Measurements from ENCODE around the gene GLB1L2.

GLB1L2 gene

GRCh38 chr11:134363592-134363991 lies 31.8 kb downstream of the GLB1L2 start:
- no peak overlapping the region for H3K9ac ChIP-seq (ENCODE audit: low read depth, low read length)
- no peak overlapping the region for H3K4me2 ChIP-seq (ENCODE audit: low read length)
- no peak overlapping the region for H3K4me3 ChIP-seq (ENCODE audit: low read length)
- H3K4me1 ChIP-seq (ENCODE audit: control insufficient read depth, insufficient read depth, low read length), result no peaks in the 10 kb centered on the region
- no peaks in the 10 kb centered on the region for H3K27me3 ChIP-seq (ENCODE audit: control insufficient read depth, insufficient read depth, low read length)
- H3K9me3 ChIP-seq (replicated peaks; ENCODE audit: low read length), result peaks cover 7% of the 10 kb centered on the region
- H3K36me3 ChIP-seq (ENCODE audit: insufficient read depth, low read length), result no peaks in the 10 kb centered on the region

- no peaks in the 10 kb centered on the region for H3K36me3 ChIP-seq (ENCODE audit: insufficient read depth, low read length)
- peaks cover 7% of the 10 kb centered on the region for H3K9me3 ChIP-seq (replicated peaks; ENCODE audit: low read length)
- no peaks in the 10 kb centered on the region for H3K27me3 ChIP-seq (ENCODE audit: control insufficient read depth, insufficient read depth, low read length)
- H3K4me3 ChIP-seq (ENCODE audit: low read length), result no peak overlapping the region
- H3K4me1 ChIP-seq (ENCODE audit: control insufficient read depth, insufficient read depth, low read length), result no peaks in the 10 kb centered on the region
- H3K9ac ChIP-seq (ENCODE audit: low read depth, low read length), result no peak overlapping the region
- no peak overlapping the region for H3K4me2 ChIP-seq (ENCODE audit: low read length)
Measured at GRCh38 chr11:134364261-134364660, 32.5 kb downstream of the GLB1L2 start.

- Histone ChIP-seq H3K4me2 (ENCODE audit: low read length) (no peak overlapping the region), H3K9me3 (replicated peaks; ENCODE audit: low read length) (peaks cover 10% of the 10 kb centered on the region), H3K4me1 (ENCODE audit: control insufficient read depth, insufficient read depth, low read length) (no peaks in the 10 kb centered on the region), H3K4me3 (ENCODE audit: low read length) (no peak overlapping the region), H3K9ac (ENCODE audit: low read depth, low read length) (no peak overlapping the region), H3K27me3 (ENCODE audit: control insufficient read depth, insufficient read depth, low read length) (no peaks in the 10 kb centered on the region), H3K36me3 (ENCODE audit: insufficient read depth, low read length) (no peaks in the 10 kb centered on the region)
Measured at GRCh38 chr11:134365011-134365925, 33.5 kb downstream of the GLB1L2 start.

GRCh38 chr11:134366254-134366653 lies 34.5 kb downstream of the GLB1L2 start:
- H3K4me1 ChIP-seq (ENCODE audit: control insufficient read depth, insufficient read depth, low read length), result no peaks in the 10 kb centered on the region
- H3K9me3 ChIP-seq (replicated peaks; ENCODE audit: low read length), result peaks cover 11% of the 10 kb centered on the region

GRCh38 chr11:134367781-134368180 lies 36.0 kb downstream of the GLB1L2 start:
- H3K9ac ChIP-seq (ENCODE audit: low read depth, low read length), result no peak overlapping the region

More at GRCh38 chr11:134366254-134366653, 34.5 kb downstream of the GLB1L2 start:
- Histone ChIP-seq H3K36me3 (ENCODE audit: insufficient read depth, low read length) (no peaks in the 10 kb centered on the region), H3K9ac (ENCODE audit: low read depth, low read length) (no peak overlapping the region), H3K27me3 (ENCODE audit: control insufficient read depth, insufficient read depth, low read length) (no peaks in the 10 kb centered on the region), H3K4me2 (ENCODE audit: low read length) (no peak overlapping the region), H3K4me3 (ENCODE audit: low read length) (no peak overlapping the region)

GRCh38 chr11:134369656-134370525 lies 38.1 kb downstream of the GLB1L2 start:
- Histone ChIP-seq H3K27me3 (ENCODE audit: control insufficient read depth, insufficient read depth, low read length) (no peaks in the 10 kb centered on the region), H3K4me3 (ENCODE audit: low read length) (no peak overlapping the region), H3K4me1 (ENCODE audit: control insufficient read depth, insufficient read depth, low read length) (no peaks in the 10 kb centered on the region), H3K9ac (ENCODE audit: low read depth, low read length) (no peak overlapping the region), H3K4me2 (ENCODE audit: low read length) (no peak overlapping the region), H3K36me3 (ENCODE audit: insufficient read depth, low read length) (no peaks in the 10 kb centered on the region), H3K9me3 (replicated peaks; ENCODE audit: low read length) (peaks cover 6% of the 10 kb centered on the region)

More at GRCh38 chr11:134367781-134368180, 36.0 kb downstream of the GLB1L2 start:
- no peak overlapping the region for H3K4me2 ChIP-seq (ENCODE audit: low read length)
- no peaks in the 10 kb centered on the region for H3K4me1 ChIP-seq (ENCODE audit: control insufficient read depth, insufficient read depth, low read length)
- H3K36me3 ChIP-seq (ENCODE audit: insufficient read depth, low read length), result no peaks in the 10 kb centered on the region
- H3K27me3 ChIP-seq (ENCODE audit: control insufficient read depth, insufficient read depth, low read length), result no peaks in the 10 kb centered on the region
- peaks cover 11% of the 10 kb centered on the region for H3K9me3 ChIP-seq (replicated peaks; ENCODE audit: low read length)
- no peak overlapping the region for H3K4me3 ChIP-seq (ENCODE audit: low read length)

- Histone ChIP-seq H3K9me3 (replicated peaks; ENCODE audit: low read length) (peaks cover 6% of the 10 kb centered on the region), H3K27me3 (ENCODE audit: control insufficient read depth, insufficient read depth, low read length) (no peaks in the 10 kb centered on the region), H3K36me3 (ENCODE audit: insufficient read depth, low read length) (no peaks in the 10 kb centered on the region), H3K4me2 (ENCODE audit: low read length) (no peak overlapping the region), H3K4me3 (ENCODE audit: low read length) (no peak overlapping the region), H3K4me1 (ENCODE audit: control insufficient read depth, insufficient read depth, low read length) (no peaks in the 10 kb centered on the region), H3K9ac (ENCODE audit: low read depth, low read length) (no peak overlapping the region)
Measured at GRCh38 chr11:134370526-134371435, 39.0 kb downstream of the GLB1L2 start.

GRCh38 chr11:134371436-134372185 lies 39.8 kb downstream of the GLB1L2 start:
- no peak overlapping the region for H3K4me2 ChIP-seq (ENCODE audit: low read length)
- H3K9me3 ChIP-seq (replicated peaks; ENCODE audit: low read length), result peaks cover 6% of the 10 kb centered on the region
- H3K9ac ChIP-seq (ENCODE audit: low read depth, low read length), result no peak overlapping the region
- no peaks in the 10 kb centered on the region for H3K36me3 ChIP-seq (ENCODE audit: insufficient read depth, low read length)
- H3K4me3 ChIP-seq (ENCODE audit: low read length), result no peak overlapping the region
- no peaks in the 10 kb centered on the region for H3K4me1 ChIP-seq (ENCODE audit: control insufficient read depth, insufficient read depth, low read length)
- no peaks in the 10 kb centered on the region for H3K27me3 ChIP-seq (ENCODE audit: control insufficient read depth, insufficient read depth, low read length)

GRCh38 chr11:134372536-134372935 lies 40.7 kb downstream of the GLB1L2 start:
- no peaks in the 10 kb centered on the region for H3K27me3 ChIP-seq (ENCODE audit: control insufficient read depth, insufficient read depth, low read length)
- no peak overlapping the region for H3K9ac ChIP-seq (ENCODE audit: low read depth, low read length)

GRCh38 chr11:134372961-134373360 lies 41.2 kb downstream of the GLB1L2 start:
- Histone ChIP-seq H3K4me2 (ENCODE audit: low read length) (no peak overlapping the region), H3K36me3 (ENCODE audit: insufficient read depth, low read length) (no peaks in the 10 kb centered on the region), H3K4me3 (ENCODE audit: low read length) (no peak overlapping the region), H3K4me1 (ENCODE audit: control insufficient read depth, insufficient read depth, low read length) (no peaks in the 10 kb centered on the region), H3K9ac (ENCODE audit: low read depth, low read length) (no peak overlapping the region), H3K27me3 (ENCODE audit: control insufficient read depth, insufficient read depth, low read length) (no peaks in the 10 kb centered on the region), H3K9me3 (replicated peaks; ENCODE audit: low read length) (peaks cover 8% of the 10 kb centered on the region)

More at GRCh38 chr11:134372536-134372935, 40.7 kb downstream of the GLB1L2 start:
- H3K4me1 ChIP-seq (ENCODE audit: control insufficient read depth, insufficient read depth, low read length), result no peaks in the 10 kb centered on the region
- peaks cover 6% of the 10 kb centered on the region for H3K9me3 ChIP-seq (replicated peaks; ENCODE audit: low read length)
- no peak overlapping the region for H3K4me3 ChIP-seq (ENCODE audit: low read length)
- no peaks in the 10 kb centered on the region for H3K36me3 ChIP-seq (ENCODE audit: insufficient read depth, low read length)
- H3K4me2 ChIP-seq (ENCODE audit: low read length), result no peak overlapping the region
